ENCODE data around the gene IGSF23. TPM values are rescaled to one million over a fixed set of nuclear protein-coding genes. Genes with fewer than 3 reads are reported as not detected.

Gene IGSF23
- total and polyA plus RNA-seq, 2 of the 13 experiments (the other 11 are each of a cell fraction or from before 2014, with no cell fraction given), result 2.3 to 8.8 TPM

GRCh38 chr19:44604241-44604640 lies 9.1 kb upstream of the IGSF23 start (continued):
- TF ChIP-seq POGK (CRISPR knock-in tag; conservative IDR thresholded peaks at IDR 0.05) (no peak), POLR2A (IDR thresholded peaks at IDR 0.05; ENCODE audit: insufficient read depth in 1 of 2, low read depth in 2 of 2, low read length in 2 of 2) (no peak), MZF1 (CRISPR knock-in tag; IDR thresholded peaks at IDR 0.05; ENCODE audit: borderline replicate concordance) (no peak), BCLAF1 (IDR thresholded peaks at IDR 0.05) (no peak), PAX8 (CRISPR knock-in tag; IDR thresholded peaks at IDR 0.05; ENCODE audit: borderline replicate concordance) (no peak), THAP9 (CRISPR knock-in tag; IDR thresholded peaks at IDR 0.05; ENCODE audit: borderline replicate concordance) (no peak), LBX2 (CRISPR knock-in tag; IDR thresholded peaks at IDR 0.05; ENCODE audit: borderline replicate concordance) (no peak), MAFG (CRISPR knock-in tag; IDR thresholded peaks at IDR 0.05) (no peak), NFATC3 (CRISPR knock-in tag; IDR thresholded peaks at IDR 0.05) (no peak)
